ENCODE measurements around the gene RNASEH2B.

DNA sequence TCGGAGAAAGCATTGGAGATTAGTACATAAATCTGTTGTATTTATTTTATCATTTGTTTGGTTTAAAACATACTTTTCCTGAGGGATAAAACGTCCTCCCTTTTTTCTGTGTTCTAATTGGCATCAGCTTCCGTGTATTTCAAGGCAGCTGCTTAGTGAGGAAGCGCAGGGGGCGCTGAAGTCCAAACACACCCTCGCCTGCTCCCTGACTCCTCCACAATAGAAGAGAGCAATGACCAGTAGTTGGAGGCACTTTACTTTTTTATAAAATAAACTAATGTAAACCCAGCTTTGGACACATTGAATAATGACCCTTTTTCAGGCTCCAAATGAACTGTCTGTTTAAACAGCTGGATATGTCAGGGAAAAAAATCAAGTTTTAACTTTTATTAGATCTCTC, 79.9 kb downstream of the RNASEH2B start:
- TF ChIP-seq CTCF (IDR thresholded peaks at IDR 0.05; ENCODE audit: low read depth, low read length) (no peak), POLR2A (IDR thresholded peaks at IDR 0.05; ENCODE audit: extremely low read depth, insufficient read length) (no peak), MYC (IDR thresholded peaks at IDR 0.05; ENCODE audit: low read depth, low read length) (no peak)

All from NB4 (cell line).